Kidney (tissue), 14 donors: ENCODE data around the gene TBC1D12. TPM values are rescaled to one million over a fixed set of nuclear protein-coding genes. Genes with fewer than 3 reads are reported as not detected.

Source experiments
- DNase-seq, 5 donors: peaks; one replicate each; pipeline ENCODE4 v3.0.0-alpha.2; 2013 to 2020
- FAIRE-seq: peaks from 2 replicates; lab custom pipeline; 2012; peaks lifted over from hg19 to GRCh38; lab: Jason Lieb, UNC
- H3K27ac ChIP-seq, 2 donors: one replicate each; pipeline ENCODE4 v1.7.0; 2013; ENCODE audit warnings: low read depth in 2 of 2, low read length in 2 of 2, inconsistent platforms in 1 of 2
- H3K27me3 ChIP-seq: one replicate; pipeline ENCODE4 v1.7.1; 2013; ENCODE audit warnings: low read length, inconsistent platforms; ENCODE audit not compliant: control insufficient read depth, insufficient read depth
- H3K36me3 ChIP-seq, 3 donors: one replicate each; pipeline versions ENCODE4 v1.7.0 to v1.7.1; 2013; ENCODE audit warnings: low read length in 3 of 3, control low read depth in 1 of 3, inconsistent platforms in 1 of 3; ENCODE audit not compliant: insufficient read depth in 3 of 3, control insufficient read depth in 2 of 3
- H3K4me1 ChIP-seq, 3 donors: one replicate each; pipeline versions ENCODE4 v1.7.0 to v1.7.1; 2013; ENCODE audit warnings: low read length in 3 of 3, inconsistent platforms in 1 of 3, low read depth in 1 of 3; ENCODE audit not compliant: control insufficient read depth in 2 of 3, insufficient read depth in 2 of 3
- H3K4me3 ChIP-seq, 3 donors: one replicate each; pipeline versions ENCODE4 v1.7.0 to v1.8.1; 2013; ENCODE audit warnings: low read length in 3 of 3, control low read depth in 1 of 3, inconsistent platforms in 1 of 3
- H3K9ac ChIP-seq, 3 donors: one replicate each; pipeline versions ENCODE4 v1.7.0 to v1.7.1; 2013; ENCODE audit warnings: low read length in 3 of 3, control low read depth in 1 of 3, inconsistent platforms in 1 of 3
- H3K9me3 ChIP-seq, 3 donors: one replicate each; pipeline versions ENCODE4 v1.7.0 to v1.7.1; 2013; ENCODE audit warnings: low read length in 3 of 3, control low read depth in 1 of 3, inconsistent platforms in 1 of 3; ENCODE audit not compliant: control insufficient read depth in 2 of 3, insufficient read depth in 1 of 3
- CTCF ChIP-seq: IDR thresholded peaks from 3 replicates; pipeline ENCODE4 v1.5.1; 2012; ENCODE audit warnings: mild to moderate bottlenecking, moderate library complexity, borderline replicate concordance; ENCODE audit not compliant: insufficient read depth; ENCODE audit errors: extremely low read depth
- intact Hi-C: fragments of 100-400 bp; cut with DNase I; formaldehyde crosslinking; loops from one replicate; pipeline ENCODE4 v1.11.1; 2022
- polyA plus RNA-seq: library from polyadenylated mRNA; stranded (reverse); fragments of 350-450 nt; fragmentation: Illumina TruSeq; extraction: RNeasy Lipid Tissue Mini Kit (QIAGEN cat#74804); gene quantifications from one replicate; pipeline ENCODE4 v1.2.3, GENCODE V29; 2014; ENCODE audit warnings: low read depth, low replicate concordance; ENCODE audit not compliant: insufficient read depth
- total RNA-seq: library from RNA; stranded (reverse); fragmentation: NEBNext Ultra II Directional; extraction: Animal tissue kit (Norgen Biotek cat#: 25700); gene quantifications from one replicate; pipeline ENCODE4 v1.2.1, GENCODE V29; 2021
- donor health status: control.
- donor health status: control.
- donor health status: control.
- donor health status: control.
- donor health status: control.
- donor health status: DM: yes; HTN: yes; CAD: no.
- donor health status: Normal renal cell carcinoma (clear cell type).

TBC1D12 gene
- total and polyA plus RNA-seq, 2 donors from 2014 or later: 4.4 to 13.1 TPM

- no peak for TF ChIP-seq CTCF
- FAIRE-seq: no peak
Measured at GRCh38 chr10:94357193-94357592, 45.1 kb upstream of the TBC1D12 start.

GRCh38 chr10:94358480-94358879, 43.9 kb upstream of the TBC1D12 start:
- Histone ChIP-seq H3K9ac (no peak overlapping the region), H3K4me1 (peaks cover 0 to 7% (median 0%) of the 10 kb centered on the region in 3 donors), H3K9me3 (no peaks in the 10 kb centered on the region), H3K27ac (no peak overlapping the region), H3K36me3 (peaks cover 2 to 20% (median 2%) of the 10 kb centered on the region in 3 donors), H3K4me3 (no peak overlapping the region), H3K27me3 (no peaks in the 10 kb centered on the region)
- intact Hi-C loops: no loop called here
- no peak for FAIRE-seq
- TF ChIP-seq CTCF: no peak
- DNase-seq: no peak

More at GRCh38 chr10:94357193-94357592, 45.1 kb upstream of the TBC1D12 start:
- no peak overlapping the region for H3K9ac ChIP-seq
- H3K4me3 ChIP-seq: no peak overlapping the region
- H3K36me3 ChIP-seq: peaks cover 2 to 21% (median 2%) of the 10 kb centered on the region in 3 donors
- DNase-seq: no peak
- no peaks in the 10 kb centered on the region for H3K27me3 ChIP-seq
- no peaks in the 10 kb centered on the region for H3K9me3 ChIP-seq
- no peak overlapping the region for H3K27ac ChIP-seq
- H3K4me1 ChIP-seq: peaks cover 0 to 5% (median 0%) of the 10 kb centered on the region in 3 donors
- intact Hi-C loops: no loop called here

GRCh38 chr10:94361171-94361794, 41.1 kb upstream of the TBC1D12 start:
- no peaks in the 10 kb centered on the region for H3K9me3 ChIP-seq
- H3K9ac ChIP-seq: peak overlapping the region in 1 of 3 donors; percentile 67
- H3K36me3 ChIP-seq: peaks cover 0 to 16% (median 2%) of the 10 kb centered on the region in 3 donors
- FAIRE-seq (no peak), DNase-seq (peak in 1 of 5 donors; percentile 1)
- H3K4me1 ChIP-seq: peaks cover 0 to 7% (median 0%) of the 10 kb centered on the region in 3 donors
- H3K27ac ChIP-seq: no peak overlapping the region
- peak overlapping the region in 2 of 3 donors; percentile 20 to 75 for H3K4me3 ChIP-seq
- no peak for TF ChIP-seq CTCF
- intact Hi-C loops: no loop called here
- H3K27me3 ChIP-seq: no peaks in the 10 kb centered on the region
